Thyroid gland (tissue), 4 donors: ENCODE results near the gene UGT1A1.

Experiments
- POLR2A ChIP-seq, 2 donors: fragments of 450-650 bp; IDR thresholded peaks; one replicate each; pipeline ENCODE4 v1.6.1; 2017; ENCODE audit warnings: antibody characterized with exemption in 2 of 2, mild to moderate bottlenecking in 2 of 2, moderate library complexity in 1 of 2
- TF ChIP-seq, protein P1 (sequence below), 6 experiments: fragments of 200-600 bp in 3 of 6; fragments of 450-650 bp in 3 of 6; sonication (generic) in 3 of 6; IDR thresholded peaks; one replicate each; pipeline ENCODE4 v1.5.1; 2016 to 2019; ENCODE audit warnings: antibody characterized with exemption in 6 of 6, mild to moderate bottlenecking in 2 of 6, inconsistent platforms in 1 of 6, moderate library complexity in 1 of 6

GRCh38 chr2:233819884-233820773 lies 60.1 kb downstream of the UGT1A1 start:
- TF ChIP-seq, protein P1, sequence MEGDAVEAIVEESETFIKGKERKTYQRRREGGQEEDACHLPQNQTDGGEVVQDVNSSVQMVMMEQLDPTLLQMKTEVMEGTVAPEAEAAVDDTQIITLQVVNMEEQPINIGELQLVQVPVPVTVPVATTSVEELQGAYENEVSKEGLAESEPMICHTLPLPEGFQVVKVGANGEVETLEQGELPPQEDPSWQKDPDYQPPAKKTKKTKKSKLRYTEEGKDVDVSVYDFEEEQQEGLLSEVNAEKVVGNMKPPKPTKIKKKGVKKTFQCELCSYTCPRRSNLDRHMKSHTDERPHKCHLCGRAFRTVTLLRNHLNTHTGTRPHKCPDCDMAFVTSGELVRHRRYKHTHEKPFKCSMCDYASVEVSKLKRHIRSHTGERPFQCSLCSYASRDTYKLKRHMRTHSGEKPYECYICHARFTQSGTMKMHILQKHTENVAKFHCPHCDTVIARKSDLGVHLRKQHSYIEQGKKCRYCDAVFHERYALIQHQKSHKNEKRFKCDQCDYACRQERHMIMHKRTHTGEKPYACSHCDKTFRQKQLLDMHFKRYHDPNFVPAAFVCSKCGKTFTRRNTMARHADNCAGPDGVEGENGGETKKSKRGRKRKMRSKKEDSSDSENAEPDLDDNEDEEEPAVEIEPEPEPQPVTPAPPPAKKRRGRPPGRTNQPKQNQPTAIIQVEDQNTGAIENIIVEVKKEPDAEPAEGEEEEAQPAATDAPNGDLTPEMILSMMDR (IDR thresholded peaks at IDR 0.05) = no peak
- TF ChIP-seq POLR2A (IDR thresholded peaks at IDR 0.05) = no peak
